Liver (tissue), 3 donors: ENCODE data around the gene ITPK1.

Experiments
- CTCF ChIP-seq: fragments of 150-350 bp; IDR thresholded peaks from 2 replicates; pipeline ENCODE4 v1.5.1; 2017; ENCODE audit warnings: improper control_type of control experiment, low read depth, low read length; ENCODE audit not compliant: missing input control
- EGR1 ChIP-seq, 2 donors: IDR thresholded peaks; 2 replicates each; pipeline ENCODE4 v1.6.1; 2016 to 2018; ENCODE audit warnings: antibody characterized with exemption in 2 of 2, low read depth in 2 of 2
- FOXA1 ChIP-seq: IDR thresholded peaks from 2 replicates; pipeline ENCODE4 v1.6.1; 2016; ENCODE audit warnings: antibody characterized with exemption
- GABPA ChIP-seq, 2 donors: IDR thresholded peaks in 1 of 2; conservative IDR thresholded peaks in 1 of 2; 2 replicates each; pipeline ENCODE4 v1.6.1; 2016; ENCODE audit warnings: antibody characterized with exemption in 2 of 2, mild to moderate bottlenecking in 1 of 2, moderate library complexity in 1 of 2
- JUND ChIP-seq, 2 donors: IDR thresholded peaks; 2 replicates each; pipeline ENCODE4 v1.6.1; 2016; ENCODE audit warnings: antibody characterized with exemption in 2 of 2
- MAX ChIP-seq: IDR thresholded peaks from 2 replicates; pipeline ENCODE4 v1.6.1; 2016; ENCODE audit warnings: antibody characterized with exemption
- NR2F2 ChIP-seq: IDR thresholded peaks from 2 replicates; pipeline ENCODE4 v1.6.1; 2016; ENCODE audit warnings: antibody characterized with exemption
- RAD21 ChIP-seq, 2 donors: IDR thresholded peaks; 2 replicates each; pipeline ENCODE4 v1.6.1; 2016; ENCODE audit warnings: antibody characterized with exemption in 2 of 2, mild to moderate bottlenecking in 2 of 2
- SP1 ChIP-seq: IDR thresholded peaks from 2 replicates; pipeline ENCODE4 v1.6.1; 2018; ENCODE audit warnings: antibody characterized with exemption, mild to moderate bottlenecking
- TAF1 ChIP-seq: conservative IDR thresholded peaks from 2 replicates; pipeline ENCODE4 v1.6.1; 2016; ENCODE audit warnings: antibody characterized with exemption, mild to moderate bottlenecking
- YY1 ChIP-seq: IDR thresholded peaks from 2 replicates; pipeline ENCODE4 v1.6.1; 2016; ENCODE audit warnings: antibody characterized with exemption, mild to moderate bottlenecking
- ZBTB33 ChIP-seq: IDR thresholded peaks from 2 replicates; pipeline ENCODE4 v1.6.1; 2016; ENCODE audit warnings: antibody characterized with exemption
- TF ChIP-seq, protein P1 (sequence below): IDR thresholded peaks from 2 replicates; pipeline ENCODE4 v1.6.1; 2016; ENCODE audit warnings: antibody characterized with exemption, mild to moderate bottlenecking
- TF ChIP-seq, protein P2 (sequence below): IDR thresholded peaks from 2 replicates; pipeline ENCODE4 v1.6.1; 2016; ENCODE audit warnings: antibody characterized with exemption
- donor health status: healthy.
- donor health status: healthy.

DNA sequence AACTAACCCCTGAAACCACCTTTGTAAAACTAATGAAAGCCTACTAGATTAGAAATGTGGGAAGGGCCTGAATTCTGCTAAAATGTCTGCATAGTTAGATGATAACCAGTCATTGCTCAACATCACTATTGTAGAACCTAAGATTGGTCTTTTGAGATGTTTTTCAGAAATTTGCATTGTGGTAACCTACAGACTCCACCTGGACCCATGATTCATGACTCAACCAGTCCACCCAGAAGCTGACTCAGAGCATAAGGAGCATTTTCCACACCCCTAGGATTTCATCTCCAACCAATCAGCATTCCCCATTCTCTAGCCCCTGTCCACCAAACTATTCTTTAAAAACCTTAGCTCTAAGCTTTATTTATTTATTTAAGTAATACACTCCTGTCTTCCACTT lies 223.1 kb downstream of the ITPK1 start:
- TF ChIP-seq, protein P1, sequence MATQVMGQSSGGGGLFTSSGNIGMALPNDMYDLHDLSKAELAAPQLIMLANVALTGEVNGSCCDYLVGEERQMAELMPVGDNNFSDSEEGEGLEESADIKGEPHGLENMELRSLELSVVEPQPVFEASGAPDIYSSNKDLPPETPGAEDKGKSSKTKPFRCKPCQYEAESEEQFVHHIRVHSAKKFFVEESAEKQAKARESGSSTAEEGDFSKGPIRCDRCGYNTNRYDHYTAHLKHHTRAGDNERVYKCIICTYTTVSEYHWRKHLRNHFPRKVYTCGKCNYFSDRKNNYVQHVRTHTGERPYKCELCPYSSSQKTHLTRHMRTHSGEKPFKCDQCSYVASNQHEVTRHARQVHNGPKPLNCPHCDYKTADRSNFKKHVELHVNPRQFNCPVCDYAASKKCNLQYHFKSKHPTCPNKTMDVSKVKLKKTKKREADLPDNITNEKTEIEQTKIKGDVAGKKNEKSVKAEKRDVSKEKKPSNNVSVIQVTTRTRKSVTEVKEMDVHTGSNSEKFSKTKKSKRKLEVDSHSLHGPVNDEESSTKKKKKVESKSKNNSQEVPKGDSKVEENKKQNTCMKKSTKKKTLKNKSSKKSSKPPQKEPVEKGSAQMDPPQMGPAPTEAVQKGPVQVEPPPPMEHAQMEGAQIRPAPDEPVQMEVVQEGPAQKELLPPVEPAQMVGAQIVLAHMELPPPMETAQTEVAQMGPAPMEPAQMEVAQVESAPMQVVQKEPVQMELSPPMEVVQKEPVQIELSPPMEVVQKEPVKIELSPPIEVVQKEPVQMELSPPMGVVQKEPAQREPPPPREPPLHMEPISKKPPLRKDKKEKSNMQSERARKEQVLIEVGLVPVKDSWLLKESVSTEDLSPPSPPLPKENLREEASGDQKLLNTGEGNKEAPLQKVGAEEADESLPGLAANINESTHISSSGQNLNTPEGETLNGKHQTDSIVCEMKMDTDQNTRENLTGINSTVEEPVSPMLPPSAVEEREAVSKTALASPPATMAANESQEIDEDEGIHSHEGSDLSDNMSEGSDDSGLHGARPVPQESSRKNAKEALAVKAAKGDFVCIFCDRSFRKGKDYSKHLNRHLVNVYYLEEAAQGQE = no peak
- no peak for TF ChIP-seq RAD21 (IDR thresholded peaks at IDR 0.05)
- TF ChIP-seq CTCF = no peak
- TF ChIP-seq FOXA1 = no peak
- TF ChIP-seq, protein P2, sequence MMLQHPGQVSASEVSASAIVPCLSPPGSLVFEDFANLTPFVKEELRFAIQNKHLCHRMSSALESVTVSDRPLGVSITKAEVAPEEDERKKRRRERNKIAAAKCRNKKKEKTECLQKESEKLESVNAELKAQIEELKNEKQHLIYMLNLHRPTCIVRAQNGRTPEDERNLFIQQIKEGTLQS = no peak
- no peak for TF ChIP-seq GABPA (IDR thresholded peaks at IDR 0.05 in 1 of 2, conservative IDR thresholded peaks at IDR 0.05 in 1 of 2)
- no peak for TF ChIP-seq JUND (IDR thresholded peaks at IDR 0.05)
- no peak for TF ChIP-seq YY1
- no peak for TF ChIP-seq MAX
- TF ChIP-seq EGR1 (IDR thresholded peaks at IDR 0.05; ENCODE audit: low read depth in 2 of 2) = no peak
- no peak for TF ChIP-seq NR2F2
- no peak for TF ChIP-seq TAF1
- no peak for TF ChIP-seq ZBTB33
- TF ChIP-seq SP1 = no peak
